ENCODE results near the gene ACER2.

Gene ACER2

DNA sequence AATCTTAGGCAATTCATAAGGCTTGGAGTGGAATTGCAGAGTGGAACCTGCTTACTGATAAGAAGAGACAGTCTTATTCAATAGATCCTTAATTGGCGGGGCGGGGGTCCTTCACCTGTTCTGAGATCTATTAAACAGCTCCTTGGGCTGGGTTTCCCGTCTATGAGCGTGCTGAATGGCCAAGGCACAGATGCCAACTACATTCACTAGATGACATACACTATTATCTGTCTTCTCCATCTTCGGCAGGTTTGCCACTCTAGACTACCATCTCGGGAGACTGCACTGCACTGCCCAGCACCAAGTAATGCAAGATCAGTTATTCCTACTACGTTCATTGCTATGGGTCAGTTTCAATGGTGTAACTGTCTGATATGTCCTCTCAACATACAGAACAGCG lies 81.5 kb downstream of the ACER2 start:
- DNase-seq: no peak

DNA sequence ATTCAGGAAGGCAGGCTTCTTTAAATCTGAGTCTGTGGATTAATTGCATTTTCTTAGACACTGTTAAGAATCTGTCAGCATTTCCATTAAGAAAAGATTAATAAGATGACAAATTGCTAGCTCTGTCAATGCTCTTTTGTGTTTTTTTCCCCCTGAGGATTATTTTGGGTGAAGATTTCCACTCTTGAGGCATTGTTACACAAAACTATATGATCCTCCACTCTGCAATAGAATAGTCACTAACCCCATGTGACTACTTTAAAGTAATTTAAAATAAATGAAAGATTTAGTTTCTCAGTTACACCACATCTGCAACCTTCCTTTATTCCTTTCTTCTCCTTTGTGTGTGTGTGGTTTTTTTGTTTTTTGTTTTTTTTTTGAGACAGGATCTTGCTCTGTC lies 82.0 kb downstream of the ACER2 start:
- DNase-seq: no peak

DNA sequence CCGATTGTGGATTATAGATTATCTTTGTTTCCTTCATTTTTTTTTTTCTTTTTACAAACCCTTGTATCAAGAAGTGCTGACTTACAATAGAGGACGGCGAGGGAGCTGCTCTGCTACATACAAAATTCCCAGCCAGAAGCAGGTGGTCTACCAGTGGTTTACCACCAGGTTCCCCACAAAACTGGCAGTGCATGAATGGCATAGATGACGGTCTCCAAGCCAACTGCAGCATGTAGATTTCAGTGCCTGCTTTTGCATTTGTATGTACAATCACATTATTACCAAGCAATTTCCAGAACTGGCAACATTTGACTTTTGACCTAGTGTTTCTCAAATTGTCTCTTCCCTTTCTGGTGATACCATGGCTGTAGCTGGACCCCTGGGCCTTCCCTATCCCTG lies 84.0 kb downstream of the ACER2 start:
- no peak for DNase-seq

DNA sequence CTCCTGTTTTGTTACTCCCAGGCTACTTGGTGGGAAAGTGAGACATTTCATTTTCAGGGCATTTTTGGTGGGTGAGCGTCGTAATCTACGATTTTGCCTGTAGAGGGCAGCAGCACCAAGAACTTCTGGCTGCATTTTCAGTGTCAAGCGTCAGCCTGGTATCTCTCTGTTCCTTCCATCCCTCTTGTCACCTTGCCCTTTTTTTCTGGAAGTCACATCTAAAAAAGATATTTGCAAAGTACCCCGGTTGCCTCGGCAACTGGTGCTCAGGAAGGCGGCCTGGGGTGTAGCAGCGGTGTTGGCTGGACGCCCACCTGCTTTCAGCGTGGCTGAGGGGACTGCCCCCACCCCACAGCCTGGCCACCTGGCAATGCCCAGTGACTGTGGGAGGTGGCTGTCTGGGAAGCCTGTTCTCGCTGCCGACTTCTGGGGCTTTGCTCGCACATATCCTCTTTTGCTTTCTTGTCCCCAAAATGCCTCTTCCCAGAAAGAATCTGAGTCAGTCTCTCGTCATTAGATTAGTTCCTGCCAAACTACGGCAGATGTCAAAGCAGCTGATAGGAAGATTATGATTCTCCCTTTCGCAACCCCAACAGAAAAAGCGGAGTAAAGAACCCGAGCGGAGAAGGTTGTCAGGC lies 84.5 kb downstream of the ACER2 start:
- peak; percentile 74 for DNase-seq

DNA sequence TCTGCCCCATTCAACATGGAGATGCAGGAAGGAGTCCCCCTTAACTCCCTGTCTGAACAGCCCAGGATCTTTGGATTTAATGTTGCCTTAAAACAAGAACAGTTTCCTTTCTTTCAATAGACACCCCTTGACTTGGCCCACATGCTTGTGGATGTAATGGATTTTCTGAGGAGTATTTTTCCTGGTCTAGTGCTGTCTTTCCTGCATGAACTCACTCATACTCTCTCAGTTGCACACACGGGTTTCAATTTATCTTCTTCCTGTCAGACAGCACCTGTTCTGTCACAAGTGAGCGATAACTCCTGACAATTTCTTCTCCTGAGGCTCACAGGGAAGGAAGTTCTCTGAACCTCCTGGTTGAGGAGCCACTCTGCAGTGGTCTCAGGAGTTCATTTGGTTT lies 85.1 kb downstream of the ACER2 start:
- DNase-seq: no peak

DNA sequence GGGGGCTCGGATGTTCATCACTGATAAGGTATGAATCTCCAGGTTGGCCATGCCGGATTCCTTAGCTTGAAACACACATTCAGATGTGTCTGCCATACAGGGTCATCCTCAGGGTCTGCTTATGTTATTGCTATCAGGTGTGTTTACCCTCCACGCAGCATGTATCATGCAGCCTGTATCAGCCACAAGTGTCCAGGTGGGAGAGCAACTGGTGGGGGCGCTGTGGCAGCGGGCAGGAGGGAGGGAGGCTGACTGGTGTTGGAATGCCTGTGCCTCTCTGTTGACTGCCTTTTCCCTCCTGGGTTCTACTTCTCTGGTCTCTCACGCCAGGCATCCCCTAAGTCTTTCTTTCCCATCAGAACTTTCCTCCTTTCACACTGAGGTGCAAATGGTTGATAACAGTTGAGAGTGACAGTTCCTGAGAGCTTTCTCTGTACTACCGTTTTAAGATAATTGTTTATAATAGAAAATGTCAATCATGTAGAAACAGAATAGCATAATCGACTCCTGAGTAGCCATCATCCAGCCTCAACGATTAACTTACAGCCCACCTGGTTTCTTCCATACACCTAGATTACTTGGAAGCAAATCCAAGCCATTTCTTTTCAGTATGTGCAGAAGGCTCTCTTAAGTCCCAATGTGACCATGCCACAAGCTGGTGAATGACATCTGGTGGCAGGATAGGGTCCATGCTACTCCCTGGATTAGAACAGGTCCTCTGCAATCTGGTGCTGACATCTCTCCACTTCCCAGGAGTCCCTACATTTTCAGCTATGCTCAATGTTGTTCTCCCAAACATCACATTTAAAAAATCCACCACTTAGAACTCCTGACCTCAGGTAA lies 86.6 kb downstream of the ACER2 start:
- DNase-seq: no peak

DNA sequence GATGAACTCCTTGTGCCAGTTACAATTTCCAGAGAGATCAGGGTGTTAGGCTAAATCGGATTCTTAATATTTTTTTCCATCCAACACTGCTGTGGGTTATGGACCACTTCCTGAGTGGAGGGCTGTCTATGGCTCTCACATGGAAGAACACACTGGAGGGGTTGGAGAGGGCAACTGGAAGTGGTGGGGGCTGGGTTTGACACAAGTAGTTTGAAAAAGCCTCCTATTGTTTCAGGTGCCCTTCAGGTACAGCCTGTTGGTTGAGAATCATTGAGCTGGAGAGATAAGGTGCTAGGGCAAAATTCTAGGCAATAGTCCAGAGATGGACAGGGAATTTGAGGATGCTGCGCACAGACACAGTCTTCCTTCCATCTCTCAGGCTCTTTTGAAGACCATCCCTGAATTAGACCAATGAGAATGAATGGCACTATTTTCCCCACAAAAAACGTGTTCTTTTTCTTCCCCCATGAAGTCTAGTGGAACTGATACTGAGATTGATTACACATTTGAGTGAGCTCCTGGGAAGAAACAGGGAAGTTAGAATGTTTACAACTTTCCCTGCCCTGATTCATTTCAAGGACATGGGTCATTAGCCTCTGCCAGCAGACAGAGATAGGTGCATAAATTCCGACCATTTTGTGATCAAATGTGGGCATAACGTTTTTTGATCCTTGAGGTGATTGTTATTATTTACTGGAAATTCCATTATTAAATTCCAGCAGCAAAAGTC lies 87.7 kb downstream of the ACER2 start:
- DNase-seq: no peak

DNA sequence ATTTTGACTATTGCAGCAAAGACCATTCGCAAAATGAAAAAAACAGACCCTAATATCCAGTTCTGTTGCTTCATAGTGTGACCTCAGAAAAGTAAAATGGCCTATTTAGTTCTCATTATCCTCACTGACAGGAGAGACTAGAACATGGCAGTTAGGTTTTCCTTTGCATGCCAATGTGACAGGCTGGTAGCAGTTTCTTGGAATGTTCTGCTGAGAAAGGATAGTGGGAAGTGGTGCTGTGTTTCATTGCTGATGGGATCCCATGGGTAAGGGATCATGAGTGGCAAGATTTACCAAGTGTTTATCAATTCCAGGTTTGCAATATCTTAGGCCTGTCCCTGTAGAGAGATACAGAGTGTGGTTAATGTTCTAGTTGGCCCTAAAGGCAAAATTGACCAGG lies 88.5 kb downstream of the ACER2 start:
- DNase-seq: no peak

DNA sequence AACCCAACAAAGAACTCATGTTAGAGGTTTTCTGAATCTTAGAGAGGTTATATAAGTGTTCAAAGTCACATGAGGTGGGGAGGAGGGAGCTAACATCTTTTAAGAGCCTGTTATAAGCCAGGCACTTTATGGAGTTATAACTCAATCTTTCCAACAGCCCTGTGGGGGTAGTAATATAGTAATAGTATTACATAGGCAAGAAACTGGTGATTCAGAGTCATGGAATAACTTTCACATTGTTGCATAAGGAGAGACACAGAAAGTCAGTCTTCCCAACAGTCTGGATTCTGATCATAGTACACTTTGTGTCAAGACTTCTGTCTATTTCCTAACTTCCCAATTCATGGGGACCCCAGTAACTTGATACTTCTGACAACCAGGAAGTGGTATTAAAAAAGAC lies 89.2 kb downstream of the ACER2 start:
- DNase-seq: no peak
